Fibroblast of skin of back (primary cell): ENCODE results near the gene PRR18.
A peak's percentile ranks its signal among the peaks of the same experiment; 100 is the strongest.

Source experiments
- DNase-seq: peaks from one replicate; pipeline ENCODE4 v3.0.0-alpha.2; 2013

PRR18 gene

GRCh38 chr6:166333172-166333995 is 25.2 kb upstream of the PRR18 start:
- no peak for DNase-seq

- DNase-seq = no peak
Measured at GRCh38 chr6:166331503-166332415, 23.6 kb upstream of the PRR18 start.

GRCh38 chr6:166330612-166331011 is 22.4 kb upstream of the PRR18 start:
- peak; percentile 9 for DNase-seq

GRCh38 chr6:166325383-166326042 is 17.3 kb upstream of the PRR18 start:
- DNase-seq = no peak

GRCh38 chr6:166323395-166323794 is 15.2 kb upstream of the PRR18 start:
- DNase-seq = no peak

- no peak for DNase-seq
Measured at GRCh38 chr6:166318649-166319600, 10.7 kb upstream of the PRR18 start.

GRCh38 chr6:166318227-166318626 is 10.0 kb upstream of the PRR18 start:
- no peak for DNase-seq

- DNase-seq = no peak
Measured at GRCh38 chr6:166317261-166318212, 9.3 kb upstream of the PRR18 start.

- DNase-seq = no peak
Measured at GRCh38 chr6:166315436-166315835, 7.2 kb upstream of the PRR18 start.

- no peak for DNase-seq
Measured at GRCh38 chr6:166314454-166314853, 6.3 kb upstream of the PRR18 start.

GRCh38 chr6:166313255-166314070 is 5.3 kb upstream of the PRR18 start:
- peak; percentile 56 for DNase-seq

- no peak for DNase-seq
Measured at GRCh38 chr6:166312832-166313231, 4.6 kb upstream of the PRR18 start.

GRCh38 chr6:166310634-166311033 is 2.4 kb upstream of the PRR18 start:
- DNase-seq = no peak

GRCh38 chr6:166309977-166310376 is 1.8 kb upstream of the PRR18 start:
- DNase-seq = no peak

GRCh38 chr6:166308769-166309589 is 787 bp upstream of the PRR18 start:
- no peak for DNase-seq

- DNase-seq = no peak
Measured at GRCh38 chr6:166307082-166308032, 835 bp downstream of the PRR18 start.

GRCh38 chr6:166306378-166307081 is 1.7 kb downstream of the PRR18 start:
- DNase-seq = no peak
